Ishikawa (cell line): ENCODE data around the gene PSMD5.

Source experiments
- FOXM1 ChIP-seq: IDR thresholded peaks from 2 replicates; pipeline ENCODE4 v1.6.1; 2012; ENCODE audit warnings: low read depth, borderline replicate concordance
- RAD21 ChIP-seq: IDR thresholded peaks from 2 replicates; pipeline ENCODE4 v1.6.1; 2012; ENCODE audit warnings: low read depth
- REST ChIP-seq: IDR thresholded peaks from 2 replicates; pipeline ENCODE4 v1.6.1; 2012; ENCODE audit warnings: low read depth, mild to moderate bottlenecking
- TAF1 ChIP-seq: IDR thresholded peaks from 2 replicates; pipeline ENCODE4 v1.6.1; 2012; ENCODE audit warnings: low read depth, mild to moderate bottlenecking
- USF1 ChIP-seq: IDR thresholded peaks from 2 replicates; pipeline ENCODE4 v1.6.1; 2012

GRCh38 chr9:120850315-120850714 lies 7.6 kb upstream of the PSMD5 start:
- TF ChIP-seq FOXM1 (no peak), USF1 (no peak), TAF1 (no peak), RAD21 (no peak), REST (no peak)
